Osteocyte (in vitro differentiated cells): ENCODE results near the gene ATP6V1E1. TPM values are rescaled to one million over a fixed set of nuclear protein-coding genes. Genes with fewer than 3 reads are reported as not detected.

Source experiments
- DNase-seq: peaks from one replicate; pipeline ENCODE4 v3.0.0; 2021; ENCODE audit warnings: mixed read lengths; ENCODE audit not compliant: unreplicated experiment; ENCODE audit errors: extremely low spot score
- H3K27ac Mint-ChIP-seq: one replicate; pipeline ENCODE4 v1.8.0; 2021; ENCODE audit warnings: mild to moderate bottlenecking, mixed read lengths; ENCODE audit not compliant: unreplicated experiment
- H3K27me3 Mint-ChIP-seq: one replicate; pipeline ENCODE4 v1.8.0; 2021; ENCODE audit warnings: mixed read lengths; ENCODE audit not compliant: unreplicated experiment
- H3K36me3 Mint-ChIP-seq: one replicate; pipeline ENCODE4 v1.8.0; 2021; ENCODE audit warnings: mixed read lengths; ENCODE audit not compliant: unreplicated experiment
- H3K4me1 Mint-ChIP-seq: one replicate; pipeline ENCODE4 v1.8.0; 2021; ENCODE audit warnings: mixed read lengths; ENCODE audit not compliant: unreplicated experiment
- H3K4me3 Mint-ChIP-seq: one replicate; pipeline ENCODE4 v1.8.0; 2021; ENCODE audit warnings: mild to moderate bottlenecking, moderate library complexity, mixed read lengths; ENCODE audit not compliant: unreplicated experiment
- H3K9me3 Mint-ChIP-seq: one replicate; pipeline ENCODE4 v1.8.0; 2021; ENCODE audit warnings: mixed read lengths; ENCODE audit not compliant: unreplicated experiment
- total RNA-seq: library from RNA; stranded (reverse); gene quantifications from 2 replicates; pipeline ENCODE4 v1.2.1, GENCODE V29; 2021
- TF ChIP-seq, protein P1 (sequence below): fragments of 200-600 bp; sonication (generic); IDR thresholded peaks from 2 replicates; pipeline ENCODE4 v1.5.0; 2021; ENCODE audit warnings: antibody characterized with exemption, mild to moderate bottlenecking, moderate library complexity

The ATP6V1E1 gene
- total RNA-seq, 1 donor from 2014 or later: 119 TPM

DNA sequence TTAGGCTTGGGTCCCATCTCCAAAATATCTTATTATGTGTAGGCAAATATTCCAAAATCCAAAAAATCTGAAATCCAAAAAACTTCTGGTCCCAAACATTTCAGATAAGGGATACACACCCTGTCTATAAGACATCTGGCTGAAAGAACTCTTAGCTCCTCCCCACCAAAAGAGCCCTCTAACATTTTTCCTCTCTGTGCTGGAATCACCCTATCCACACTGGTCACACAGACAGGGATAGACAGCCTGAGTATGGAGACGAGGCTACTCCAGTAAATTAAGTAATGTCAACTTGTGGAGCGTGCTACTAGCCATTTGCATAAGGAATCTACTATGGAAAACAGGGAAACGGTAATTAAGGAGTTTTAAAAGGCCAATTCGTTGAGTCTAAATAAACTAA is 24.9 kb downstream of the ATP6V1E1 start:
- Mint-ChIP-seq H3K4me3 (no peak overlapping the region), H3K9me3 (no peaks in the 10 kb centered on the region), H3K27ac (no peak overlapping the region), H3K27me3 (no peaks in the 10 kb centered on the region), H3K36me3 (peaks cover 21% of the 10 kb centered on the region), H3K4me1 (no peaks in the 10 kb centered on the region)
- TF ChIP-seq, protein P1, sequence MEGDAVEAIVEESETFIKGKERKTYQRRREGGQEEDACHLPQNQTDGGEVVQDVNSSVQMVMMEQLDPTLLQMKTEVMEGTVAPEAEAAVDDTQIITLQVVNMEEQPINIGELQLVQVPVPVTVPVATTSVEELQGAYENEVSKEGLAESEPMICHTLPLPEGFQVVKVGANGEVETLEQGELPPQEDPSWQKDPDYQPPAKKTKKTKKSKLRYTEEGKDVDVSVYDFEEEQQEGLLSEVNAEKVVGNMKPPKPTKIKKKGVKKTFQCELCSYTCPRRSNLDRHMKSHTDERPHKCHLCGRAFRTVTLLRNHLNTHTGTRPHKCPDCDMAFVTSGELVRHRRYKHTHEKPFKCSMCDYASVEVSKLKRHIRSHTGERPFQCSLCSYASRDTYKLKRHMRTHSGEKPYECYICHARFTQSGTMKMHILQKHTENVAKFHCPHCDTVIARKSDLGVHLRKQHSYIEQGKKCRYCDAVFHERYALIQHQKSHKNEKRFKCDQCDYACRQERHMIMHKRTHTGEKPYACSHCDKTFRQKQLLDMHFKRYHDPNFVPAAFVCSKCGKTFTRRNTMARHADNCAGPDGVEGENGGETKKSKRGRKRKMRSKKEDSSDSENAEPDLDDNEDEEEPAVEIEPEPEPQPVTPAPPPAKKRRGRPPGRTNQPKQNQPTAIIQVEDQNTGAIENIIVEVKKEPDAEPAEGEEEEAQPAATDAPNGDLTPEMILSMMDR: no peak
- DNase-seq: no peak

DNA sequence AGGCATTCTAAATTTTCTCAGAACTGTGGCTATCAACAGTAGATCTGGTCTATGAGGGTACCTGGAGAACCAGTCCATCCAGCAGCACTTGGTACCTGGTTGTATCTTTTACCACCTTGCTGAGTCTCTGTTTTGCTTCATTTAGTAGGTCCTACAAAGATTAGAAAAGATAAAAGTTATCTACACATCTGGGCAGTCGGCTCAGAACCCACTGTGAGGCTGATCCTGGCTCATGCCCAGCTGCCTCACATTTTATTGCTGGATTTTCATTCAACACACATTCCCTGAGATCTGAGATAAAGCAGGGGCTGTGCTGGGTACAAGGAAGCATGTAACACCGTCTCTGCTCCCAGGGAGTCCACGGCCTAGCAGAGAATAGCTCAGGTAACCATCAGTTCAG is 27.5 kb downstream of the ATP6V1E1 start:
- Mint-ChIP-seq H3K27ac (no peak overlapping the region), H3K4me3 (no peak overlapping the region), H3K27me3 (no peaks in the 10 kb centered on the region), H3K9me3 (no peaks in the 10 kb centered on the region), H3K36me3 (peaks cover 38% of the 10 kb centered on the region), H3K4me1 (no peaks in the 10 kb centered on the region)
- TF ChIP-seq, protein P1: no peak
- no peak for DNase-seq

DNA sequence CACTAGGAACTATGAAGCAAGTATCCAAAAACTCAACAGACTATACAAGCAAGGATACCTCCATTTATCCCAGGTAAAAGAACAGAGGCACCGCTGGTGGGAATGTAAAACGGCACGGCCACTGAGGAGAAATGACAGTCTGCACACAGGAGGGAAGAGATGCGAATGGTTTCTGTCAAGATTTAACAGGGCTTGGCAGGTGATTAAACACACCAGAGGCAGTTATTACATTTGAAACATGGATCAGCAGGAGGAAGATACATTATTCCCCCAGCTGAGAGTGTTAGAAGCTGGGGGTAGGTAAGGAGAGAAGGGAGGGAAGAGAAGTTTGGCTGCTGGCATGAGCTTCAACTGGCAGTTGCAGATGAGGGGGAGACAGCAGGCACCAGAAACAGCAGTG is 30.2 kb downstream of the ATP6V1E1 start:
- Mint-ChIP-seq H3K4me1 (no peaks in the 10 kb centered on the region), H3K9me3 (no peaks in the 10 kb centered on the region), H3K36me3 (peaks cover 51% of the 10 kb centered on the region), H3K27ac (no peak overlapping the region), H3K4me3 (no peak overlapping the region), H3K27me3 (no peaks in the 10 kb centered on the region)
- DNase-seq: no peak
- TF ChIP-seq, protein P1: no peak

DNA sequence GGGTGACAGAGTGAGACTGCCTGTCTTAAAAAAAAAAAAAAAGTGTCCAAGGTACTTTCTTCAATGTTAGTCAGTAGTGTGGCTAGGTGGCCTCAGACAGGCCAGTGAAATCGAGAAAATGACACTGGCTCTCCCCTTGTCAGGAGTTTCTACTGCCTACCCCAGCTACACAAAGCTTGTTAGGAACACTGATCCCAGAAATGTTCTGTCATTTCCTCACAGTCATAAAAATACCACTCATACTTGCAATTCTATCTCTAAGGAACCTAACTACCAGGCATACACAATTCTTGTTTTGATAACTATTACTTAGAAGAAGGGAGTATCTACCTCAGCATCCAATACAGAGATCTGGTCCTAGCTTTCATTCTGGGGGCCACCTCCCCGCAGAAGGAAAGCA is 31.3 kb downstream of the ATP6V1E1 start:
- H3K4me1 Mint-ChIP-seq: no peaks in the 10 kb centered on the region
- H3K9me3 Mint-ChIP-seq: no peaks in the 10 kb centered on the region
- H3K27ac Mint-ChIP-seq: no peak overlapping the region
- no peak overlapping the region for H3K4me3 Mint-ChIP-seq
- peaks cover 60% of the 10 kb centered on the region for H3K36me3 Mint-ChIP-seq
- TF ChIP-seq, protein P1: no peak
- no peak for DNase-seq
- H3K27me3 Mint-ChIP-seq: no peaks in the 10 kb centered on the region

DNA sequence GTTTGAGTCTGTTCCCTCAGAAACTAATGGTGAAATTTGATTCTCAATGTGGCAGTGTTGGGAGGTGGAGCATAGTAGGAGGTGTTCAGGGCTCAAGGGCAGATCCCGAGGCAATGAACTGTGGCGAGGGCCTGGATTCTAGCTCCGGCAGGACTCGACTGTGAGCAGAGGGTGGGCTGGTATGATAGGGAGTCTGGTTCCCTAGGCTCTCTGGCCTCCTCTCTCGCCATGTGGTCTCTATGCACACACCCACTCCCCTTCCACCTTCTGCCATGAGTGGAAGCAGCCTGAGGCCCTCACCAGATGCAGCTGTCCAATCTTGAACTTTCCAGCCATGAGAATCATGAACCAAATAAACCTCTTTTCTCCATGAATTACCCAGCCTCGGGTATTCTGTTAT is 32.3 kb downstream of the ATP6V1E1 start:
- H3K27me3 Mint-ChIP-seq: no peaks in the 10 kb centered on the region

More for the DNA sequence above, 32.3 kb downstream of the ATP6V1E1 start:
- Mint-ChIP-seq H3K9me3 (no peaks in the 10 kb centered on the region), H3K4me1 (no peaks in the 10 kb centered on the region), H3K27ac (no peak overlapping the region), H3K36me3 (peaks cover 67% of the 10 kb centered on the region), H3K4me3 (no peak overlapping the region)
- no peak for DNase-seq
- TF ChIP-seq, protein P1: no peak
